Fibroblast of the aortic adventitia (primary cell): ENCODE data around the gene FBRS. TPM values are rescaled to one million over a fixed set of nuclear protein-coding genes. Genes with fewer than 3 reads are reported as not detected.

Source experiments
- DNase-seq: peaks from one replicate; pipeline ENCODE4 v3.0.0-alpha.2; 2010; ENCODE audit warnings: low read depth
- H3K4me3 ChIP-seq: 2 replicates; pipeline ENCODE4 v1.5.1; 2011; ENCODE audit warnings: low read depth, mild to moderate bottlenecking, control low read depth, low read length, moderate library complexity
- CTCF ChIP-seq: IDR thresholded peaks from 2 replicates; pipeline ENCODE4 v1.5.1; 2011; ENCODE audit warnings: mild to moderate bottlenecking, low read length, control low read depth, inconsistent platforms; ENCODE audit not compliant: insufficient read depth
- total RNA-seq: library from RNA; depleted of rRNA; stranded (reverse); fragments of >200 nt; gene quantifications from 2 replicates; pipeline ENCODE4 v1.2.3, GENCODE V29; 2012; ENCODE audit warnings: low replicate concordance

Gene FBRS
- total RNA-seq, 1 donor: 18.3 TPM

- TF ChIP-seq CTCF: no peak
- no peak for DNase-seq
- H3K4me3 ChIP-seq: no peak overlapping the region
Measured at GRCh38 chr16:30665155-30665829, 7.1 kb downstream of the FBRS start.

GRCh38 chr16:30665830-30666190, 7.6 kb downstream of the FBRS start:
- no peak overlapping the region for H3K4me3 ChIP-seq
- TF ChIP-seq CTCF: no peak
- DNase-seq: no peak

- no peak overlapping the region for H3K4me3 ChIP-seq
- no peak for TF ChIP-seq CTCF
- DNase-seq: no peak
Measured at GRCh38 chr16:30666681-30667080, 8.4 kb downstream of the FBRS start.

- DNase-seq: no peak
- TF ChIP-seq CTCF: no peak
- no peak overlapping the region for H3K4me3 ChIP-seq
Measured at GRCh38 chr16:30667361-30667905, 9.2 kb downstream of the FBRS start.

- DNase-seq: no peak
- no peak overlapping the region for H3K4me3 ChIP-seq
- TF ChIP-seq CTCF: no peak
Measured at GRCh38 chr16:30668393-30668792, 10.2 kb downstream of the FBRS start.

GRCh38 chr16:30669026-30669902, 11.0 kb downstream of the FBRS start:
- no peak for DNase-seq
- H3K4me3 ChIP-seq: no peak overlapping the region
- TF ChIP-seq CTCF: no peak
